GM19463 (cell line): ENCODE results near the gene TM4SF5.

Experiments
- ATAC-seq: cut with Tn5 transposase; IDR thresholded peaks from one replicate; pipeline ENCODE4 v1.9.1; 2021; ENCODE audit warnings: mild to moderate bottlenecking, moderate library complexity; ENCODE audit not compliant: unreplicated experiment

Gene TM4SF5

GRCh38 chr17:4744999-4745969 is 26.4 kb upstream of the TM4SF5 start:
- ATAC-seq, result no peak

GRCh38 chr17:4747847-4748246 is 23.8 kb upstream of the TM4SF5 start:
- no peak for ATAC-seq

- ATAC-seq, result no peak
Observed at GRCh38 chr17:4748686-4749085, 23.0 kb upstream of the TM4SF5 start.

GRCh38 chr17:4750606-4751005 is 21.1 kb upstream of the TM4SF5 start:
- no peak for ATAC-seq

GRCh38 chr17:4751932-4752331 is 19.8 kb upstream of the TM4SF5 start:
- no peak for ATAC-seq

GRCh38 chr17:4753392-4753791 is 18.3 kb upstream of the TM4SF5 start:
- no peak for ATAC-seq

GRCh38 chr17:4759776-4760236 is 11.9 kb upstream of the TM4SF5 start:
- no peak for ATAC-seq

- ATAC-seq, result no peak
Observed at GRCh38 chr17:4764595-4764994, 7.1 kb upstream of the TM4SF5 start.

- no peak for ATAC-seq
Observed at GRCh38 chr17:4766201-4766600, 5.5 kb upstream of the TM4SF5 start.

- no peak for ATAC-seq
Observed at GRCh38 chr17:4766723-4767122, 5.0 kb upstream of the TM4SF5 start.

- no peak for ATAC-seq
Observed at GRCh38 chr17:4768298-4768697, 3.4 kb upstream of the TM4SF5 start.

GRCh38 chr17:4769628-4770027 is 2.1 kb upstream of the TM4SF5 start:
- no peak for ATAC-seq

GRCh38 chr17:4772235-4772613 is 538 bp downstream of the TM4SF5 start:
- ATAC-seq, result no peak

GRCh38 chr17:4777969-4778760 is 6.5 kb downstream of the TM4SF5 start:
- no peak for ATAC-seq

GRCh38 chr17:4780325-4780955 is 8.8 kb downstream of the TM4SF5 start:
- ATAC-seq, result no peak

GRCh38 chr17:4782652-4783051 is 11.0 kb downstream of the TM4SF5 start:
- ATAC-seq, result no peak

- ATAC-seq, result no peak
Observed at GRCh38 chr17:4785311-4786105, 13.8 kb downstream of the TM4SF5 start.

GRCh38 chr17:4786106-4786511 is 14.4 kb downstream of the TM4SF5 start, which contains the start of gene VMO1:
VMO1 (minus strand) TSS chr17:4786364; CDS start chr17:4786352, 12 bp downstream.
- no peak for ATAC-seq

- ATAC-seq, result no peak
Observed at GRCh38 chr17:4786516-4786915, 14.8 kb downstream of the TM4SF5 start.

- no peak for ATAC-seq
Observed at GRCh38 chr17:4788159-4788806, 16.6 kb downstream of the TM4SF5 start.
